ENCODE data around the gene TOX2.

- TF ChIP-seq CTCF (IDR thresholded peaks at IDR 0.05) (no peak), POLR2A (IDR thresholded peaks at IDR 0.05) (no peak)
These were observed 60.0 kb downstream of the TOX2 start for GRCh38 chr20:43974695-43975094.

Measured in thyroid gland (tissue), 4 donors.